OCI-LY1 (cell line): Measurements from ENCODE around the gene GSDMA.

Source experiments
- EZH2 ChIP-seq: fragments of 200-600 bp; sonication (generic), shearing (Covaris generic); IDR thresholded peaks from 2 replicates; pipeline ENCODE4 v1.8.0; 2017; ENCODE audit warnings: borderline replicate concordance, mixed run types, mild to moderate bottlenecking, antibody characterized with exemption, low read length, moderate library complexity, mixed read lengths
- TF ChIP-seq, protein P1 (sequence below): fragments of 200-600 bp; sonication (generic), shearing (Covaris generic); IDR thresholded peaks from 2 replicates; pipeline ENCODE4 v1.5.1; 2017; ENCODE audit warnings: mild to moderate bottlenecking, antibody characterized with exemption, low read length, moderate library complexity, mixed read lengths

- TF ChIP-seq, protein P1, sequence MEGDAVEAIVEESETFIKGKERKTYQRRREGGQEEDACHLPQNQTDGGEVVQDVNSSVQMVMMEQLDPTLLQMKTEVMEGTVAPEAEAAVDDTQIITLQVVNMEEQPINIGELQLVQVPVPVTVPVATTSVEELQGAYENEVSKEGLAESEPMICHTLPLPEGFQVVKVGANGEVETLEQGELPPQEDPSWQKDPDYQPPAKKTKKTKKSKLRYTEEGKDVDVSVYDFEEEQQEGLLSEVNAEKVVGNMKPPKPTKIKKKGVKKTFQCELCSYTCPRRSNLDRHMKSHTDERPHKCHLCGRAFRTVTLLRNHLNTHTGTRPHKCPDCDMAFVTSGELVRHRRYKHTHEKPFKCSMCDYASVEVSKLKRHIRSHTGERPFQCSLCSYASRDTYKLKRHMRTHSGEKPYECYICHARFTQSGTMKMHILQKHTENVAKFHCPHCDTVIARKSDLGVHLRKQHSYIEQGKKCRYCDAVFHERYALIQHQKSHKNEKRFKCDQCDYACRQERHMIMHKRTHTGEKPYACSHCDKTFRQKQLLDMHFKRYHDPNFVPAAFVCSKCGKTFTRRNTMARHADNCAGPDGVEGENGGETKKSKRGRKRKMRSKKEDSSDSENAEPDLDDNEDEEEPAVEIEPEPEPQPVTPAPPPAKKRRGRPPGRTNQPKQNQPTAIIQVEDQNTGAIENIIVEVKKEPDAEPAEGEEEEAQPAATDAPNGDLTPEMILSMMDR: no peak
- TF ChIP-seq EZH2: no peak
These were observed 9.3 kb upstream of the GSDMA start for GRCh38 chr17:39953471-39953888.
